GM23338 (cell line): Measurements from ENCODE around the gene AXL. TPM values are rescaled to one million over a fixed set of nuclear protein-coding genes. Genes with fewer than 3 reads are reported as not detected.
"Not testable (repeated sequence)": the region's sequence is repeated elsewhere in the genome, so short reads cannot be mapped to it uniquely, and the experiment has no call there.

Experiments used
- ATAC-seq: fragments of 200-7000 bp; cut with Tn5 transposase; 3 replicates; pipeline ENCODE4 v1.9.1; 2020
- DNase-seq: peaks from one replicate; pipeline ENCODE4 v3.0.0-alpha.2; 2015; ENCODE audit warnings: low spot score
- H2AFZ ChIP-seq: fragments of 200-600 bp; sonication (generic); 2 replicates; pipeline ENCODE4 v1.8.0; 2016; ENCODE audit warnings: antibody characterized with exemption, mild to moderate bottlenecking, moderate library complexity
- H3F3A ChIP-seq: fragments of 200-600 bp; sonication (generic); replicated peaks from 2 replicates; pipeline ENCODE4 v1.8.0; 2017; ENCODE audit warnings: antibody characterized with exemption, mixed run types, low read depth
- H3K27ac ChIP-seq: fragments of 200-600 bp; sonication (generic); 2 replicates; pipeline ENCODE4 v1.6.1; 2016; ENCODE audit warnings: low read depth
- H3K27me3 ChIP-seq: fragments of 200-600 bp; sonication (generic); 2 replicates; pipeline ENCODE4 v1.8.0; 2016; ENCODE audit warnings: mild to moderate bottlenecking, mixed run types, moderate library complexity; ENCODE audit not compliant: insufficient read depth
- H3K36me3 ChIP-seq: fragments of 200-600 bp; sonication (generic); 2 replicates; pipeline ENCODE4 v1.8.0; 2016; ENCODE audit warnings: mild to moderate bottlenecking; ENCODE audit not compliant: insufficient read depth
- H3K4me1 ChIP-seq: fragments of 200-600 bp; sonication (generic); 2 replicates; pipeline ENCODE4 v1.8.0; 2016; ENCODE audit warnings: mild to moderate bottlenecking, moderate library complexity; ENCODE audit not compliant: insufficient read depth
- H3K4me2 ChIP-seq: fragments of 200-600 bp; sonication (generic); 2 replicates; pipeline ENCODE4 v1.7.1; 2017; ENCODE audit warnings: mixed run types
- H3K4me3 ChIP-seq: fragments of 200-600 bp; sonication (generic); 2 replicates; pipeline ENCODE4 v1.6.1; 2016; ENCODE audit warnings: mixed run types
- H3K79me2 ChIP-seq: fragments of 200-600 bp; sonication (generic); replicated peaks from 2 replicates; pipeline ENCODE4 v1.8.0; 2017; ENCODE audit warnings: mild to moderate bottlenecking; ENCODE audit not compliant: insufficient read depth
- H3K9me2 ChIP-seq: fragments of 200-600 bp; sonication (generic); 2 replicates; pipeline ENCODE4 v1.8.0; 2017; ENCODE audit not compliant: insufficient read depth
- H4K20me1 ChIP-seq: fragments of 200-600 bp; sonication (generic); replicated peaks from 2 replicates; pipeline ENCODE4 v1.8.0; 2017; ENCODE audit warnings: mild to moderate bottlenecking; ENCODE audit not compliant: insufficient read depth
- H3K27ac Mint-ChIP-seq: 2 replicates; pipeline ENCODE4 v1.8.0; 2020; ENCODE audit warnings: inconsistent platforms, mild to moderate bottlenecking, moderate library complexity, mixed read lengths
- H3K27me3 Mint-ChIP-seq: 3 replicates; pipeline ENCODE4 v1.8.0; 2022; ENCODE audit warnings: low read depth, mild to moderate bottlenecking, moderate library complexity, mixed read lengths, inconsistent platforms; ENCODE audit not compliant: insufficient read depth, poor library complexity
- H3K36me3 Mint-ChIP-seq: 3 replicates; pipeline ENCODE4 v1.8.0; 2021; ENCODE audit warnings: low read depth, mild to moderate bottlenecking, inconsistent platforms, moderate library complexity, mixed read lengths
- H3K4me1 Mint-ChIP-seq: 3 replicates; pipeline ENCODE4 v1.8.0; 2020; ENCODE audit warnings: mild to moderate bottlenecking, inconsistent platforms, mixed read lengths
- H3K4me3 Mint-ChIP-seq: 3 replicates; pipeline ENCODE4 v1.8.0; 2021; ENCODE audit warnings: moderate library complexity, mild to moderate bottlenecking, inconsistent platforms, mixed read lengths
- H3K9me3 Mint-ChIP-seq: 3 replicates; pipeline ENCODE4 v1.8.0; 2020; ENCODE audit warnings: moderate library complexity, mild to moderate bottlenecking, inconsistent platforms, mixed read lengths
- CREB1 ChIP-seq: fragments of 250-450 bp; sonication (Bioruptor Pico); IDR thresholded peaks from 2 replicates; pipeline ENCODE4 v1.5.0; 2020; ENCODE audit warnings: low read depth, mild to moderate bottlenecking, moderate library complexity
- EZH2 ChIP-seq: fragments of 200-600 bp; sonication (generic); IDR thresholded peaks from one replicate; pipeline ENCODE4 v1.8.0; 2017; ENCODE audit warnings: antibody characterized with exemption, mild to moderate bottlenecking, low read depth; ENCODE audit not compliant: unreplicated experiment
- EZH2phosphoT487 ChIP-seq: fragments of 200-600 bp; sonication (generic); IDR thresholded peaks from one replicate; pipeline ENCODE4 v1.8.1; 2018; ENCODE audit warnings: antibody characterized with exemption; ENCODE audit not compliant: unreplicated experiment
- POLR2AphosphoS5 ChIP-seq: IDR thresholded peaks from 2 replicates; pipeline ENCODE4 v1.6.1; 2016; ENCODE audit warnings: antibody characterized with exemption, low read depth
- STAT1 ChIP-seq: IDR thresholded peaks from one replicate; pipeline ENCODE4 v1.6.1; 2016; ENCODE audit warnings: antibody characterized with exemption; ENCODE audit not compliant: unreplicated experiment
- ZNF331 ChIP-seq: fragments of 250-450 bp; sonication (Bioruptor Pico); IDR thresholded peaks from 2 replicates; pipeline ENCODE4 v1.5.0; 2020; ENCODE audit warnings: low read depth, mild to moderate bottlenecking, moderate library complexity
- polyA plus RNA-seq: library from polyadenylated mRNA; unstranded; fragments of >200 nt; fragmentation: Nextera tagmentation; extraction: Ambion mirVana; gene quantifications from 2 replicates; pipeline ENCODE4 v1.2.1, GENCODE V29; 2016
- total RNA-seq: library from RNA; depleted of rRNA; stranded (reverse); fragments of >200 nt; shearing (Covaris generic); gene quantifications from 2 replicates; pipeline ENCODE4 v1.2.3, GENCODE V29; 2014
- TF ChIP-seq, protein P1 (sequence below): IDR thresholded peaks from 2 replicates; pipeline ENCODE4 v1.6.1; 2016; ENCODE audit warnings: antibody characterized with exemption
- TF ChIP-seq, protein P2 (sequence below), 2 experiments: fragments of 200-600 bp in 1 of 2; sonication (generic) in 1 of 2; conservative IDR thresholded peaks; 2 replicates each; pipeline versions ENCODE4 v1.5.1 to v1.6.1; 2016 to 2017; ENCODE audit warnings: antibody characterized with exemption in 2 of 2, low read depth in 2 of 2, mild to moderate bottlenecking in 2 of 2, moderate library complexity in 1 of 2

The AXL gene
- total and polyA plus RNA-seq, 2 experiments from 2014 or later: 9.0 to 28.4 TPM

DNA sequence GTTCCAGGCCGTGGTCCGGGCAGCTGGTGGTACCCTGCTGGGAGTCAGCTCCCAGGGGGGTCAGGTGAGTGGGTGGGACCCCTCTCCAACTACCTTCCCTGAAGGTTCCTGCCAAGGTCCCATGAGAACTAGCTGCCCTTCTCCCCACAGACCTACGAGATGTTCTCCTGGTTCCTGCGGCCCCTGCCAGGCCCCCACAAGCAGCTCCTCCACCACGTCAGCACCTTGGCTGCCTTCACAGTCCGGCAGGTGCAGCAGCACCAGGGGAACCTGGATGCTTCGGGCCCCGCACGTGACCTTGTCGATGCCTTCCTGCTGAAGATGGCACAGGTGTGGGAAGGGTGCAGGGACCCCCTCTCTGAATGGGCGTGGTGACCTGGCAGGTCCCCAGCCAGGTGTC lies 20.5 kb upstream of the AXL start (continued):
- TF ChIP-seq ZNF331 (CRISPR knock-in tag): no peak
- TF ChIP-seq, protein P1, sequence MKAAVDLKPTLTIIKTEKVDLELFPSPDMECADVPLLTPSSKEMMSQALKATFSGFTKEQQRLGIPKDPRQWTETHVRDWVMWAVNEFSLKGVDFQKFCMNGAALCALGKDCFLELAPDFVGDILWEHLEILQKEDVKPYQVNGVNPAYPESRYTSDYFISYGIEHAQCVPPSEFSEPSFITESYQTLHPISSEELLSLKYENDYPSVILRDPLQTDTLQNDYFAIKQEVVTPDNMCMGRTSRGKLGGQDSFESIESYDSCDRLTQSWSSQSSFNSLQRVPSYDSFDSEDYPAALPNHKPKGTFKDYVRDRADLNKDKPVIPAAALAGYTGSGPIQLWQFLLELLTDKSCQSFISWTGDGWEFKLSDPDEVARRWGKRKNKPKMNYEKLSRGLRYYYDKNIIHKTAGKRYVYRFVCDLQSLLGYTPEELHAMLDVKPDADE: no peak

DNA sequence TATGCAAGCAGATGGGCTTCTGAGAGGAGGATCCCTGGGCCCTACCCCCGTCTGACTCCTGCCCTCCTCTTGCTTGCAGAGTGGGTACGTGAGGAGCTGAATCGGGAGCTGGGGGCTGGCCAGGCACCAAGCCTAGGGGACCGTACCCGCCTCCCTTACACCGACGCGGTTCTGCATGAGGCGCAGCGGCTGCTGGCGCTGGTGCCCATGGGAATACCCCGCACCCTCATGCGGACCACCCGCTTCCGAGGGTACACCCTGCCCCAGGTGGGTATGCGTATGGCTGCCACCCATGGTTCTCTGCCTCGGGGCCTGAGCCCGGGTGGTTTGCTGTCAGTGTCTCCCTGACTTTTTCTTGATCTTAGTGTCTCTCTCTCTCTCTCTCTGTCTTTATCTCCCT lies 15.7 kb upstream of the AXL start:
- Histone ChIP-seq H3K27me3 (no peaks in the 10 kb centered on the region), H2AFZ (no peak overlapping the region), H3K36me3 (peaks cover 59% of the 10 kb centered on the region), H3K79me2 (peaks cover 23% of the 10 kb centered on the region), H3K4me1 (no peaks in the 10 kb centered on the region), H3F3A (peaks cover 46% of the 10 kb centered on the region), H3K4me2 (no peak overlapping the region), H3K9me2 (no peaks in the 10 kb centered on the region), H4K20me1 (peaks cover 49% of the 10 kb centered on the region), H3K4me3 (no peak overlapping the region), H3K27ac (no peak overlapping the region)
- H3K27me3 Mint-ChIP-seq: peaks cover 8% of the 10 kb centered on the region
- H3K27ac Mint-ChIP-seq: no peak overlapping the region
- peaks cover 96% of the 10 kb centered on the region for H3K36me3 Mint-ChIP-seq
- TF ChIP-seq EZH2phosphoT487 (no peak), CREB1 (no peak), POLR2AphosphoS5 (peak; percentile 23; the same call in 1 of the 2 replicates), STAT1 (no peak), EZH2 (no peak)
- TF ChIP-seq, protein P1: no peak
- no peaks in the 10 kb centered on the region; the same call in 2 of the 3 replicates for H3K9me3 Mint-ChIP-seq
- DNase-seq: no peak
- no peak overlapping the region for H3K4me3 Mint-ChIP-seq
- peaks cover 13% of the 10 kb centered on the region for H3K4me1 Mint-ChIP-seq
- ATAC-seq: no peak

DNA sequence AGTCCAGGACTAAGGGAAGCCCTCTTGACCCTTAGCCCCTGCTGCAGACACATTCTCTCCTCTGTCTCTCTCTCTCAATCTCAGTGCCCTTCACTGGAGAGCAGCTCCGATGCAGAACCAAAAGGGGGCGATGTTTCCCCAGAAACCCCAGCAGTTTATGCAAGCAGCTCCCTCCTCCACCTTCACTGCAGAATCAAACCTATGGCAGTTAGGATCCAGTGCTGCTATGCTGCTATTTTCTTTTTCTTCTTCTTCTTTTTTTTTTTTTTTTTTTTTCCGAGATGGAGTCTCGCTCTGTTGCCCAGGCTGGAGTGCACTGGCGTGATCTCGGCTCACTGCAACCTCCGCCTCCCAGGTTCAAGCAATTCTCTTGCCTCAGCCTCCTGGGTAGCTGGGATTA lies 14.7 kb upstream of the AXL start:
- H3K27me3 Mint-ChIP-seq, H3K4me3 Mint-ChIP-seq, H3K4me2 ChIP-seq, H3K9me2 ChIP-seq, H3K4me1 ChIP-seq, H3K4me1 Mint-ChIP-seq, H3K27ac ChIP-seq, H3K27me3 ChIP-seq, H3K4me3 ChIP-seq, H3K9me3 Mint-ChIP-seq, H2AFZ ChIP-seq: not testable (repeated sequence)
- TF ChIP-seq POLR2AphosphoS5: peak; percentile 26; the same call in 1 of the 2 replicates
- TF ChIP-seq, protein P2, sequence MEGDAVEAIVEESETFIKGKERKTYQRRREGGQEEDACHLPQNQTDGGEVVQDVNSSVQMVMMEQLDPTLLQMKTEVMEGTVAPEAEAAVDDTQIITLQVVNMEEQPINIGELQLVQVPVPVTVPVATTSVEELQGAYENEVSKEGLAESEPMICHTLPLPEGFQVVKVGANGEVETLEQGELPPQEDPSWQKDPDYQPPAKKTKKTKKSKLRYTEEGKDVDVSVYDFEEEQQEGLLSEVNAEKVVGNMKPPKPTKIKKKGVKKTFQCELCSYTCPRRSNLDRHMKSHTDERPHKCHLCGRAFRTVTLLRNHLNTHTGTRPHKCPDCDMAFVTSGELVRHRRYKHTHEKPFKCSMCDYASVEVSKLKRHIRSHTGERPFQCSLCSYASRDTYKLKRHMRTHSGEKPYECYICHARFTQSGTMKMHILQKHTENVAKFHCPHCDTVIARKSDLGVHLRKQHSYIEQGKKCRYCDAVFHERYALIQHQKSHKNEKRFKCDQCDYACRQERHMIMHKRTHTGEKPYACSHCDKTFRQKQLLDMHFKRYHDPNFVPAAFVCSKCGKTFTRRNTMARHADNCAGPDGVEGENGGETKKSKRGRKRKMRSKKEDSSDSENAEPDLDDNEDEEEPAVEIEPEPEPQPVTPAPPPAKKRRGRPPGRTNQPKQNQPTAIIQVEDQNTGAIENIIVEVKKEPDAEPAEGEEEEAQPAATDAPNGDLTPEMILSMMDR (conservative IDR thresholded peaks at IDR 0.05; ENCODE audit: low read depth in 2 of 2): peak; percentile 95 to 97
- Histone ChIP-seq H3F3A (peaks cover 46% of the 10 kb centered on the region), H3K36me3 (peaks cover 53% of the 10 kb centered on the region), H4K20me1 (peaks cover 49% of the 10 kb centered on the region), H3K79me2 (peaks cover 19% of the 10 kb centered on the region)
- ATAC-seq: peak; percentile 89
- Mint-ChIP-seq H3K27ac (peak overlapping the region; percentile 67; the same call in 1 of the 2 replicates), H3K36me3 (peaks cover 86% of the 10 kb centered on the region)
- peak; percentile 92 for DNase-seq
